ENCODE results near the gene TEX22.

The TEX22 gene

DNA sequence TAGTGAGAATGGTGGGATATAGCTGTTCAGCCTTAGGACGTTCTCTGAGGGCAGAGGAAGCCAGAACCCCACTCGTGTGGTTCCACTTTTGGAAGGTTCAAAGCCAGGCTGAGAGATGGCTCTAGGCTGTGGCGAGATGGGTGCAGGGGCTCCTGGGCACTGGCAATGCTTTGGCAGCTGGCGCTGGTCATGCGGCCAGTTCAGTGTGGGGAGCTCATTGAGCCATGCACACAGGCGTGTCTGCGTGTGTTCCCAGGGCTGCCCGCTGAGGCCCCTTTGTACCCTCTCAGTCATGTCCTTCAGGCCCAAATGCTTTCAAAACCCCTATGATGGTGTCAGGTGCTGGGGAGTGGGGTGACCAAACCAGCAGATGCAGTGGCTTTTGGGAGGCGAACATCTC is 1.7 kb downstream of the TEX22 start:
- no peak for DNase-seq (ENCODE audit: low spot score)

- DNase-seq (ENCODE audit: low spot score) = no peak
Observed at GRCh38 chr14:105401699-105402098, 3.4 kb downstream of the TEX22 start.

DNA sequence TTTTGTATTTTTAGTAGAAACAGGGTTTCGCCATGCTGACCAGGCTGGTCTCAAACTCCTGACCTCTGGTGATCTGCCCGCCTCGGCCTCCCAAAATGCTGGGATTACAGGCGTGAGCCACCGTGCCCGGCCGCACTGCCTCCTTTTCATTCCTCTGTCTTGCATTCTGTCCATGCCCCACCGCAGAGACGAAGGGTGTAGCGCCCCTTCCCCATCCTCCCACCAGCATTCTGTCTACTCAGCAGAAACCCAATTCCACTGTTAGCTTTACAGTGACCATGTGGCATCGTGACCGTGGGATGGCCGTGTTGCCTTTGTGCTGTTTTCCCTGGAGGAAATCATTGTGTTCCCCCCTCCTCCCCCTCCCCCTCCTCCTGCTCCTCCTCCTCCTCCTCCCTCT is 10.3 kb downstream of the TEX22 start:
- DNase-seq (ENCODE audit: low spot score) = no peak

DNA sequence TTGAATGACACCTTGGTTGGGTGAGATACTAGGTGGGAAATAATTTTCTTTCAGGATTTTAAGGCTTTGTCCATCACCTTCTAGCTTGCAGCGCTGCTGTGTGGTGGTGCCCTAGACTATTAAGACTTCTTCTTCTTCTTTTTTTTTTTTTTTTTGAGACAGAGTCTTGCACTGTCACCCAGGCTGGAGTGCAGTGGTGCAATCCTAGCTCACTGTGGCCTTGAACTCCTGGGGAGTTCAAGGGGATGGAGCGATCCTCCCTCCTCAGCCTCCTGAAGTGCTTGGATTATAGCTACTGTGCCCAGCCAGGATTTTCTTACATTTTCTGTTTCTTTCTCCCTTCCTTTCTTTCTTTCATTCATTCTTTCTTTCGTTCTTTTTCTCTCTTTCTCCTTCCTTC is 11.0 kb downstream of the TEX22 start:
- DNase-seq (ENCODE audit: low spot score) = no peak

DNA sequence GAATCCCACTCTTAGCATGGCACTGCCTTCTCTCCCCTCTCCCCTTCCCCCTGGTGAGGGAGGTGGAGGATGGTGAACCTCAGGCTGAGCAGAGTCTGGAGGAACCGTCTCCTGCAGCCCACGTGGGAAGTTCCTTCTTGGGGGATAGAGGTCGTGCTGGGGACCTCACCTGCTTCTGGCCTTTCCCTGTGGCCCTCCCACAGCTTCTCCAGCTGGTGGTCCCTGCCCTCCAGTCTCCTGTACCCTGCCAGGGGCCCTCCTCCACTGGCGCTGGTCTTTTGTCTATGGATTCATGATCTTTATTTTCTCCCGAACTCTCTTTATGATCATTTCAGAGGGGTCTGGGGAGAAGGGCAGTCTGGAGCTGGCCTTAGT is 12.3 kb downstream of the TEX22 start:
- no peak for DNase-seq (ENCODE audit: low spot score)

DNA sequence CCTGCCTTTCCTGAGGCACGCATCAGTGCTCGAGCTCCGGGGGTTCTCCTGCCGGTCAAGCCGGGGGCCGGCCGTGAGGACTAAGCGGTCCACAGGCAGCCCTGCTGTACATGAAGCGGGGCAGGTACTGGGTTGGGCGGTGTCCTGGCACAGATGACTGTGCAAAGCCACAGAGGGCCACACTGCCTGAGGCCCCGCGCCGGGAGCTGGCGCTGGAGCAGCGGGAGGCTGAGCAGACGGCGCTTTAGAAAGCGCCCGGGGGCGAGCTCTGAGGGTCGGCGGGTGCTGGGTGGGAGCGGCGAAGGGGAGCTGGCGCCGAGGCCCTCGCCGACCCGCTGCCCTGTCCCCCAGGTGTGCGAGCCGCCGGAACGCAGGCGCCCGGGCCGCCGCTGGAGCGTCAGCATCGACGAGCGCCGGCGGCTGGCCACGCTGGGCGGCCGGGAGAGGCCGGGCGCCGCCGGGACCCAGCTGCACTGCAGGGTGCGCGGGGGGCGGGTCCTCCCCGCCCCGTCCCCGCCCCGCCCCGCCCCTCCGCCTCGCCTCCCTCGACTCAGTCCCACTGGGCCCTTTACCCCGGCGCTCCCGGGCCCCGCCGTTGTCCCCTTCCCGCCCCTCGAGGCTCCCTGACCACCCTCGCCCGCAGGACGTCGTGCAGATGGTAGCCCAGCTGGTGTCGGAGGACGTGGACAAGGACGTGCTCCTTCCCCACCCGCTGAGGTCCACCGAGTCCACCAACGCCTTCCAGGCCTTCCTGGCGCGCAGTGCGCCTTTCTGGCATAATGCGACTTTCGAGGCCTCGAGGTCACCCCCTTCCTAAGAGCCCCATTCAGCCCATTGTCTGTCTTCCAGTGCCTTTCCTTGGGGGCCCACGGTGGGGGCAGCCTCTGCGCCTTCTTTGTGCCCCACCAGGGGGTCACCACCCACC is 12.9 kb downstream of the TEX22 start:
- no peak for DNase-seq (ENCODE audit: low spot score)

GRCh38 chr14:105411985-105412770 is 13.8 kb downstream of the TEX22 start:
- DNase-seq (ENCODE audit: low spot score) = no peak

DNA sequence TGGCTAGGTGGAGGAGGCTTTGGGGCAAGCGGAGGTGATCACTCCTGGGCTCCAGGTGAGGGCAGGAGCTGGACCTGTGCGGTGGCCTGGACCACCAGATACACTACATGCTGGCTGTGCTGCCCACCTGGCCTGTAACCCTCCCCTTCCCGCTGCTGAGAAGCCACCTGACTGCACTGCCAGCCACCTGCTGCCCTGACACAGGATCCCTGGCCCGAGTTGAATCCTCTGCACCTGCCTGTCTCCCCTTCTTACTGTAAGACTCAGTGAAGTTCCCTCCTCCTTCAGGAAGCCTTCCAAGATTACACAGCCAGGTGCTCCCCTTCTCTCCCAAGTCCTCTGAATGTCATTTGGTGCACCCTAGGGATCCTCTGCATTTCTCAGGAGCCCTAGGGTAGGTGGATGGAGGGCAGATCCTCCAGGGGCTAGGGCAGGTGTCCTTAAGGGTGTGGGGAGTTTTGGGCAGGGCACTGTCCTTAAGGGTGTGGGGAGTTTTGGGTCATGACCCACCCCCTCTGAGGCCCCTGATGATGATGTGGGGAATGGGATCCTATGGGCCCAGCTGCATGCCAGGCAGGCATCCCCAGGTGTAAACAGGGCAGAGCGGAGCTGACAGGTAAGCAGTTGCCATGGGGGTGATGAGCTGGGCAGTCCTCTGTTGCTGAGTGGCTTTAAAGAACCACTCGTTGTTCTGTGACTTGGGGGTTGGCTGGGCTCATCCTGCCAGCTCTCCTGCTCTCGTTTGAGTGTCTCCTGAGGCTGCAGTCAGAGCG is 14.6 kb downstream of the TEX22 start:
- DNase-seq (ENCODE audit: low spot score) = no peak

DNA sequence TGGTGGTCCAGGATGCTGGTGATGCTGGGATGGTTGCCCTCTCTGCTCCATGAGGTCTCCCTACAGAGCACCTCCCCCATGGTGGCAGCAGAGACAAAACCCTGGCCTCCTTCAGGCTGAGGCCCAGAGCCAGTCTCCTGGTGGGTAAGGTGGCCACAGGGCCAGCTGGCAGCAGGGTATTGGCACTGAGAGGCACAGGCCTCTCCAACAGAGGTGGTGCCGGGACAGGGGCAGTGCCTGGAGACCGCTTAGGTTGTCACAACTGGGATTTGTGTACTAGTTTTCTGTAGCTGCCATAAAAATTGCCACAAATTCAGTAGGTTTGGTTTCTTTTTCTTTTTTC is 15.2 kb downstream of the TEX22 start:
- peak; percentile 53 for DNase-seq (ENCODE audit: low spot score)

GRCh38 chr14:105414456-105415371 is 16.4 kb downstream of the TEX22 start:
- peak; percentile 69 for DNase-seq (ENCODE audit: low spot score)

- no peak for DNase-seq (ENCODE audit: low spot score)
Observed at GRCh38 chr14:105415481-105416428, 17.4 kb downstream of the TEX22 start.

DNA sequence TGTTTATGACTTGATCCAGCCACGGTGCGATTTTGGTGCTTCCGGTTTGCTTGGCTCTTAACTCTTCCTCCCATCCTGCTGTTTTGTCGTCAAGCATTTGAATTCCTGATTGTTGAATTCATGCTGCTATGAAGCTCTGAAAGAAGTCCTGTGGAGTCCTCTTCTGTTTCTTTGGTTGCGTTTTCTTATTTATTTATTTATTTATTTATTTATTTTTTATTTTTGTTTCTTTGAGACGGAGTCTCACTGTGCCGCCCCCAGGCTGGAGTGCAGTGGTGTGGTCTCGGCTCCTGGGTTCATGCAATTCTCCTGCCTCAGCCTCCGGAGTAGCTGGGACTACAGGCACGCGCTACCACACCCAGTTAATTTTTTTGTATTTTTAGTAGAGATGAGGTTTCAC is 18.3 kb downstream of the TEX22 start:
- no peak for DNase-seq (ENCODE audit: low spot score)

- DNase-seq (ENCODE audit: low spot score) = no peak
Observed at GRCh38 chr14:105417690-105418121, 19.4 kb downstream of the TEX22 start.

- DNase-seq (ENCODE audit: low spot score) = peak; percentile 35
Observed at GRCh38 chr14:105418269-105419194, 20.2 kb downstream of the TEX22 start.

- DNase-seq (ENCODE audit: low spot score) = no peak
Observed at GRCh38 chr14:105419195-105420091, 21.1 kb downstream of the TEX22 start, which contains the start of gene MTA1. TSS of gene MTA1 (plus strand) at chr14:105419827. CDS start at chr14:105420036, 209 bp downstream.

GRCh38 chr14:105420101-105420973 is 22.0 kb downstream of the TEX22 start:
- DNase-seq (ENCODE audit: low spot score) = no peak
